ENCODE data around the gene CCDC200.
A peak's percentile ranks its signal among the peaks of the same experiment; 100 is the strongest.
"Not testable (repeated sequence)": the region's sequence is repeated elsewhere in the genome, so short reads cannot be mapped to it uniquely, and the experiment has no call there.

Gene CCDC200

DNA sequence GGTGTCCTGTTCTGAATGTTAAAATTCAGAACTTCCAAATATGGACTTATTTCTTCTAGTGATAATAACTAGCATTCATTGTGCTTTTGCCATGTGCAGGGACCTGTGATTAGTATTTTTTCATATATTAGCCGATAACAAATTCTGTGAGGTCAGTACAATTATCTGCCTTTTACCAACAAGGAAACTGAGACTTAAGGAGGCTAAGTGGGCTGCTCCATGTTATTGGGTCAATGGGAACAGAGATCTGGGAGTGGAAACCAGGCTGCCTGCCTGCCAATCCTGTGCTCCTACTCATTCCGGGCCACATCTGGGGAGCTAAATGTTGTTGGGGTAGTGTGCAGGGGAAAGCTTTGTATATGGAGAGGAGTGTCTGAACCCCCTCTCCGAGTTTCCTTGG is 13.1 kb downstream of the CCDC200 start:
- no peak for DNase-seq

DNA sequence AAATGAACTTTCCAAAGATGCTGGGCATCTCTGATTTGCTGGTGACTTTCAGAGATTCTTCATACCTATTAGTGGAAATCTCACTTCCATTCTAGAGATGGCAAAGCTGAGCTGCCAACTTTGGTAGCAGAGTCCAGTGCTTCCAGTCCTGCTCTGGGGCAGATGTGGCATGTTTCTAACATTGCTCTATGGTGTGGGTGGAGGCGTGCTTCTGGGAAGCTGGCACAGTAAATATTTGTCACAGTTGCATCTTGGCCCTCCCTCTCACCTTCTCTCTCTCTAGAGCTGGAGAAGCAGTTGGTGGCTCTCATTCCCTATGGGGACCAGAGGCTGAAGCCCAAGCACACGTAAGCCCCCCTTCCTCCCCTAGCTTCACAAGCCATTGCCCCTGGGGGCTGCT is 14.9 kb downstream of the CCDC200 start:
- DNase-seq, result no peak

DNA sequence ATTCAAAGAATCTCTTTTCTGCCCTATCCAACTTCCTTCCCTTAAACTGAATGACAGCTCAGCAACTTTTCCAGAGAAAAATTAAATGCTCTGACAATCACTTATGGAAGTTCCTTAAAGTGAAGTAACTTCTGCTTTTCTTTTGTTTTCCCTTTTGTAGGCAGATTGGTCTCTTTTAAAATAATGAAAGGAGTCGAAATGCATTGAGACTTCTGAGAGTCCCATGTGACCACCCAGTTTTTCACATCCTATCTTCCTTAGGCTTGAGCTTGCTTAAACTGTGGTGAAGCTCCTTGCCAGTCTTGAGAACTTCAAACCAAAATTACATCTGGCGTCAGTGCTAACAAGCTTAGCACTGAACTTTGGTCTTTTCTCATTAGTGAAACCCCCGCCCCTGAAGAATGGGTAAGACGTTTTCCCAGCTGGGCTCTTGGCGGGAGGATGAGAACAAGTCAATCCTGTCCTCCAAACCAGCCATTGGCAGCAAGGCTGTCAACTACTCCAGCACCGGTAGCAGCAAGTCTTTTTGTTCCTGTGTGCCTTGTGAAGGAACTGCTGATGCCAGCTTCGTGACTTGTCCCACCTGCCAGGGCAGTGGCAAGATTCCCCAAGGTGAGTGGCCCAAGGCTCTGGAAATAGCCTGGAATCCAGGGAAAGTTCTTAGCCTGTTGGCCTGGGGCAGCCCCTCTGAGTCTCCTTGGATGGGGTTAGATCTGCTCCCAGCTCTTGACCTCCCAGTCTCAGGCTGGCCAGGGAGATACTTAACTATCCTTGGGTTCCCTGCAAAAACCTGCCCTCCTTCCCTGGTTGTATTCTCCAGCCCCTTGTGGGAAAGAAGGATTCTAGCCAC is 15.6 kb downstream of the CCDC200 start:
- no peak for DNase-seq

GRCh38 chr17:43211480-43212402 is 16.7 kb downstream of the CCDC200 start, which contains the start of gene TMEM106A:
TMEM106A (plus strand) TSS chr17:43211875; CDS start chr17:43213042, 1,167 bp downstream.
- peak; percentile 90 for DNase-seq

DNA sequence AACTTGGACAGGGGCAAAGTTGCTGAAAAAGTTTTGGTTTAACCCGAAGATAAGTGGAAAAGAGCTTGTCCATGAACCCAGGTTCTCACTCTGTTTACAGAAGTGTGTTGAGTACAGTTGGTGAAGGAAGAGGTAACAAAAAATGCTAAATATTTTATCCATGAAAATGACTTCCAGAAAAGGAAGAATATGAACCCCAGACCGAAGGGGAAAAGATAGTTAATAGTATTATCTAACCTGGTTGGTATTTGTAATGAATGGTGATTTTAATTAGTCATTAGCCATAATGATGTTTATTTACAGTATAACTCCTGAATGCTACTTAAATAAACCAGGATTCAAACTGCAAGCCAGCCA is 17.3 kb downstream of the CCDC200 start:
- no peak for DNase-seq

DNA sequence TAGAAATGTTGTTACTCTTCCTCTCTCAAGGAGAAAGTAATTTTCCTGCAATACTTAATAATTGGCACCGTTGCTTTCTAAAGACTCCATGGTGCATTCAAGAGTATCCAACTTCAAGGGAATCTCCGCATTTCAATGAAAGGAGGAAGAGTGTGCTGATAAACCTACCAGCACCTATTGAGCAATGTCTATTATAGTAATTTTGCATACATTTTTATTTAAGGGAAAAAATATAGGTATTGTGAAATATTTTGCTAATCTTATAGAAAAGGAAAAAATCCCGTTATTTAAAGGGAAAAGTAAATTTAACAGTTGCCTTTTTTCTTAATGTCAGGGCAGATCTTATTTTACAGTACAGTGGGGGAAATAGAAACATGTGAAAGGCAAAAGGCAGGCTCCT is 17.8 kb downstream of the CCDC200 start:
- no peak for DNase-seq

DNA sequence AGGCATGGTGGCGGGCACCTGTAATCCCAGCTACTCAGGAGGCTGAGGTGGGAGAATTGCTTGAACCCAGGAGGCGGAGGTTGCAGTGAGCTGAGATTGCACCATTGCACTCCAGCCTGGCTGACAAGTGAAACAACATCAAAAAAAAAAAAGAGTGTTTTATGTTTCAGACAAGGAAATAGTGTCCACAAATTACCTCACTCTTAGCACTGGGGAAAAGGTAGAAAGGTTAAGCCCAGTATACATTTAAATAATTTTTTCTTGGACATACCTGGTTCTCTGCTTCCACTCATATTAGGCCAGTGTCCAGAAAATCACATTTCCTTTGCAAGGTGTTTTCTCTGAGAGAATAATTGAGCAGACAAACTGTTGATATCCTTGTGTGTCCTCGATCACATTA is 25.4 kb downstream of the CCDC200 start:
- DNase-seq, result not testable (repeated sequence)

- DNase-seq, result no peak
Observed at GRCh38 chr17:43200127-43200526, 28.3 kb downstream of the CCDC200 start.

DNA sequence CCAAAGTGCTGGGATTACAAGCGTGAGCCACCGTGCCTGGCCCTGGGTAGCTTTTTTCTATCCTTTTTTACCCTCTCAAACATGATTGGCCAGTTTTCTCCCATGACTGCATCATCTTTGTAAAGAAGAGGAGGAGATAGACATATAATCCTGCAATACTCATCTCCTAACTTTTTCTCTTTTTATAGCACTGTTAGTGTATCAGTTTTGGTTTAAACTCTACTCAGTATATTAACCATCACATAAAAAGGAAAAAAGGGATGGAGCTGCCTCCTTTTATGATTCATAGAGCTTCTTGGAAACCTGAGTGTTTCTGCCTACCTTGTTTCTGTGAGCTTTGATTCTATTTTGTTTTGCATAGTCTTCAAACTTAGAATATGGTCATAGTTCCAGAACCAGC is 28.8 kb downstream of the CCDC200 start:
- DNase-seq, result no peak

DNA sequence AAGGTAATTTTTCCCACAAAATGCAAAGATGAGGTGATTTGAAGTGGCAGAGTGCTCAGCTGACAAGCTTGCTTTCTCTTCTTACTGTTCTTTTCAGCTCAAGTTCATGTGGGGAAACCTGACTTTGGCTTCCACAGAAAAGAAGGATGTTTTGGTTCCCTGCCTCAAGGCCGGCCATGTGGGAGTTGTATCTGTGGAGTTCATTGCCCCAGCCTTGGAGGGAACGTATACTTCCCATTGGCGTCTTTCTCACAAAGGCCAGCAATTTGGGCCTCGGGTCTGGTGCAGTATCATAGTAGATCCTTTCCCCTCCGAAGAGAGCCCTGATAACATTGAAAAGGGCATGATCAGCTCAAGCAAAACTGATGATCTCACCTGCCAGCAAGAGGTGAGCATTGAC is 35.2 kb downstream of the CCDC200 start:
- no peak for DNase-seq

- DNase-seq, result not testable (repeated sequence)
Observed at GRCh38 chr17:43186656-43187055, 41.8 kb downstream of the CCDC200 start.

- DNase-seq, result no peak
Observed at GRCh38 chr17:43183921-43184320, 44.5 kb downstream of the CCDC200 start.

DNA sequence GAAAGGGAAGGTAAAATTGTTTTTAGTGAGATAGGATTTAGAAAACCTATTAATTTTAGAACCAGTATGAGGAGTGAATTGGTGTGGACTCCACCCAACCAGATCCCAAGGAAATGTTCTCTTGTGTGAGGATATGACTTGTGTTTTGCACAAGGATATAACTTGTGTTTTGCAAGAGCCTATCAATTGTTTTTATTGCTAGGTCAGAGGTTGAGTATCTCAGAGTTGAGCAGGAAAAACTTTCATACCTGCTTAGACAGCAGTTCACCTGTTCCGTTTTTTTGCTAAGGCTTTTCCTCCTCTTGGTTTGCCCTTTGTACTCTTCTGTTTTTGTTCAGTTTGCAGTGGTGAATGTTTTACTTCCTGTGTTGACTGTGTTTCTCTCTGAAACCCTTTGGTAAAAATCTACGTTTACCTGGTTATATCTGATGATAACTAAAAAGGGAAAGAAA is 52.3 kb downstream of the CCDC200 start:
- DNase-seq, result no peak

DNA sequence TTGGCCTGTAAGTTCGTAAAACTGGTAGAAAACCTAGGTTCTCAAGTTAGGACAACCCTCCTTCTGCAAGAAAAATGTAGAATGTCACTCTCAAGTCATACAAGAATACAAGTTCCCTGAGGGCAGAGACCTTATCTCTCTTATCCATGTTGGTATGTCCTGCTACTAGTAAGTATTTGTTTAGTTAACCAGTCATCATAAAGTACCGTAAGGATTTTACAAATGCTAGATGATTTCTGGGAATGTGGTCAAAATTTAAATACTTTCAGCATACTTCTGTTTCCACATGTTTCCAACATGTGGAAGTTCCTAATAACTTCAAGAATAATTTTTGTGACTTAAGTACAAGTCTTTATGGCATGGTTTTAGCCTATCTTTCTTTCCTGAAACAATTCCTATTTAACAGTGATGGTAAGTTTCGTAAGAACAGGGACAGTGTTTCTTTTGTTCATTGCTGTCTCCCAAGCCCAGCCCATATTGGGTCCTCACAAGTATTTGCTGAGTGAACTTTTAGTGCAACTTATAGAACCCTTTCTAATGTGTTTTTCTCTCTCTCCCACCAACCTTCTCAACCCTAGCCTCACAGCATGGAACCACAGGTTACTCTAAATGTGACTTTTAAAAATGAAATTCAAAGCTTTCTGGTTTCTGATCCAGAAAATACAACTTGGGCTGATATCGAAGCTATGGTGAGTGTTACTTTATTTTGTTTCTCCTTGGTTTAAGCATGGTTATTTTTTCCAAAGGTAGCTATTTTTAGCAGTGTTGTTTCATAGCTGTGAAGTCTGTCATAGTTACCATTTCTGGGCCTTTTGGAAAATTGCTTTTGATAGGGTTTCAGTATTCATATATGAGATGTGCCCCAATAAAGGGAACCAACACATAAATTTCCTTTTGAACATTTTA is 53.0 kb downstream of the CCDC200 start:
- no peak for DNase-seq

DNA sequence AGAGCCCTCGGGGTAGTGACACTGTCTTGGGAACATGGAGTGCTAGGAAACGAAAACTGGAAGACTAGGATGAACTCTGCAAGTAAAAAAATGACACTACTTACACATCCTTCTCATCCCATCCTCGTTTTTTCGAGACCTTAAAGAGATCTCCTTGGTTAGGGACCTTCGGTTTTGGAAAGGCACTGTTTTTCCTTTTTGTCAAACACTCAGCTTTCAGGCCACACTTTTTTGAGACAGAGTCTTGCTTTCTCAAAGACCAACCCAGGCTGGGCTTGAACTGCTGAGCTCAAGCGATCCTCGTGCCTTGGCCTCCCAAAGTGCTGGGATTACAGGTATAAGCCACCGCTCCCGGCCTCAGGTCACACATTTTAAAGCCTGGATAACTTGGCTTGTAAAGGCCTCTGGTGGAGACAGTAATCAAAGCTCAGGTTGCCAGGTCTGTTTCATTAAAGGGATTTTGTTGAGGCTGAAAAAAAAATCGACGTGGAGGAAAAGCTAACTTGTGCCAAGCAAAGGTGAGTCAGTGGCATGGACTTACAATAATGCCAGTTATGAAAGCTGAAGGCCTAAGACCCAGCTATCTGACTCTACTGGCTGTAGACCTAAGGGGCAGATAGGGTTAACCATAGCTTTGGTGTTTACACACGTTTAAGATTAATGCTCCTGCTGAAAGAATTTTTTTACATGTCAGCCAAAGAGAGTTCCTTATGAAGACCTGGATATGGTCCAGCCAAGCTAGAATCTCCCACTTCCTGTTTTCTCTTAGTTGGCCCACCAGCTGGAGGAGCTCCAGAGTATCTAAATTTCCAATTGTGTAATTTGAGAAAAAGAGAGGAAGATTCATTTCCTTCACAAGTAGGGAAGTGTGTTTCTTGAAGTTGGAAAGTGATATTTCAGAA is 56.6 kb downstream of the CCDC200 start:
- DNase-seq, result peak; percentile 63
